Measurements from ENCODE around the gene LVRN. TPM values are rescaled to one million over a fixed set of nuclear protein-coding genes. Genes with fewer than 3 reads are reported as not detected.

LVRN gene
- total RNA-seq, 4 donors from 2014 or later = 0.23 to 3.7 (median 0.99) TPM

- Histone ChIP-seq H3K36me3 (no peaks in the 10 kb centered on the region), H3K27me3 (no peaks in the 10 kb centered on the region), H3K4me3 (no peak overlapping the region), H3K27ac (no peak overlapping the region), H3K4me1 (no peaks in the 10 kb centered on the region), H3K9me3 (peaks cover 4% of the 10 kb centered on the region)
- 81% methylated on average over 3 of the region's 4 CpGs for WGBS
- no peak for DNase-seq (ENCODE audit: low spot score in 2 of 2)
- no peak for TF ChIP-seq EP300 (IDR thresholded peaks at IDR 0.05)
- TF ChIP-seq CTCF (IDR thresholded peaks at IDR 0.05) = no peak
- no peak for TF ChIP-seq POLR2A (IDR thresholded peaks at IDR 0.05)
Measured at GRCh38 chr5:115940080-115940810, 22.0 kb upstream of the LVRN start.

DNA sequence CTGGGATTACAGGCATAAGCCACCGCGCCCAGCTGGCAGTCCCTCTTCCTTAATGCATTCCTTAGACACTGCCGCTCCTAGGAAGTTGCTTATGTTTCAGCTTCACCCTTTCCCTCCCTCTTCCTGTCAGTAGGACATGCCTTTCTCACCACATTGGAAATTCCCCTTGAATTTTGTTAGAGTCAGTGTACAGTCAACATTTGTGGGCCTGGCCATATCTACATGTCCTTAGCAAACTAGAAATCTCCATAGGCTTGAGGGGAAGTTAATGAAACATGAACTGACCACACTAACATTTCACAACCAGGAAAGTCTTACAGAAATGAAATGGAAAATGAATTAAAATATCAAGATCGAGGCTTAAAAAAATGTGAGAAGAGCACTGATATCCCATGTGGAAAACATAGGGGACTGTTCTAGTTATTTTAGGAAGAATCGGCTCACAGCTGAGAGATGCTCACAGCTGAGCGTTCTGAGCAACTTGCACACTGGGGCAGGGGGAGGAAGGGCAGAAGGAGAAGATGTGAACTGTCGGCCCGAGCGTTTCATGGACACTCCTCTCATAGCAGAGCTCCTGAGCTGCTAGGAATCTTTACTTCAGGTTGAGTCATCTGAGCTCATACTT is 21.1 kb upstream of the LVRN start:
- Histone ChIP-seq H3K27me3 (no peaks in the 10 kb centered on the region), H3K4me1 (no peaks in the 10 kb centered on the region), H3K27ac (peak overlapping the region; percentile 7), H3K9me3 (peaks cover 4% of the 10 kb centered on the region), H3K4me3 (no peak overlapping the region), H3K36me3 (no peaks in the 10 kb centered on the region)
- WGBS = 64% methylated on average over 9 of the region's 9 CpGs
- DNase-seq (ENCODE audit: low spot score in 2 of 2) = no peak
- TF ChIP-seq POLR2AphosphoS5 (IDR thresholded peaks at IDR 0.05) (no peak), CTCF (IDR thresholded peaks at IDR 0.05) (no peak), EP300 (IDR thresholded peaks at IDR 0.05) (no peak), POLR2A (IDR thresholded peaks at IDR 0.05) (no peak)

DNA sequence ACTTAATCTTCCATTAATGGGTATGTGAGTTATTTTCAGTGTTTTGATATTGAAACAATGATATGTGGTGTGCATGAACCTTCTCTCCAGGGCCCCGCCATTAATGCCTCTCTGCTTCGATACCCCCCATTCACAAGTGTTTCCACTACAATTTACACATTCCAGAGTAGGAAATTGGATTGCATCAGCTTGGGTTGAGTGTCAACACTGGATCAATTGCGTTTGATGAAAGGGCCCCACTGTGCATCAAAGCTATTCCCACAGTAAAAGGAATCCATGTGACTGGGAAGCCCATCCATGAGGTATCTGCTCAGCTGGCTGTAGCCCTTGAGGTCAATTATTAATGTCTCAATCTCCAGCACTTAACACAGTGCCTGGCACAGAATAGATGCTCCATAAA is 17.8 kb upstream of the LVRN start:
- TF ChIP-seq POLR2AphosphoS5 (IDR thresholded peaks at IDR 0.05) (no peak), POLR2A (IDR thresholded peaks at IDR 0.05) (no peak), CTCF (IDR thresholded peaks at IDR 0.05) (no peak), EP300 (IDR thresholded peaks at IDR 0.05) (no peak)
- Histone ChIP-seq H3K36me3 (no peaks in the 10 kb centered on the region), H3K9me3 (peaks cover 4% of the 10 kb centered on the region), H3K4me3 (no peak overlapping the region), H3K4me1 (peaks cover 4% of the 10 kb centered on the region), H3K27me3 (no peaks in the 10 kb centered on the region), H3K27ac (no peak overlapping the region)
- WGBS = 93% methylated on average over 3 of the region's 3 CpGs
- no peak for DNase-seq (ENCODE audit: low spot score in 2 of 2)

- no peak for DNase-seq (ENCODE audit: low spot score in 2 of 2)
- TF ChIP-seq CTCF (IDR thresholded peaks at IDR 0.05) = no peak
- TF ChIP-seq EP300 (IDR thresholded peaks at IDR 0.05) = no peak
- TF ChIP-seq POLR2A (IDR thresholded peaks at IDR 0.05) = no peak
- no peak for TF ChIP-seq POLR2AphosphoS5 (IDR thresholded peaks at IDR 0.05)
- peaks cover 4% of the 10 kb centered on the region for H3K9me3 ChIP-seq
- H3K4me3 ChIP-seq = no peak overlapping the region
- 88% methylated on average over 2 of the region's 2 CpGs for WGBS
- peaks cover 4% of the 10 kb centered on the region for H3K4me1 ChIP-seq
- H3K27ac ChIP-seq = no peak overlapping the region
- no peaks in the 10 kb centered on the region for H3K27me3 ChIP-seq
- no peaks in the 10 kb centered on the region for H3K36me3 ChIP-seq
Measured at GRCh38 chr5:115946655-115947054, 15.6 kb upstream of the LVRN start.

GRCh38 chr5:115947260-115947659 is 15.0 kb upstream of the LVRN start:
- TF ChIP-seq POLR2AphosphoS5 (IDR thresholded peaks at IDR 0.05) = no peak
- TF ChIP-seq CTCF (IDR thresholded peaks at IDR 0.05) = no peak
- no peak for TF ChIP-seq EP300 (IDR thresholded peaks at IDR 0.05)
- no peak for TF ChIP-seq POLR2A (IDR thresholded peaks at IDR 0.05)
- Histone ChIP-seq H3K9me3 (peaks cover under 1% of the 10 kb centered on the region), H3K4me1 (peaks cover 4% of the 10 kb centered on the region), H3K36me3 (no peaks in the 10 kb centered on the region), H3K27ac (no peak overlapping the region), H3K27me3 (no peaks in the 10 kb centered on the region), H3K4me3 (no peak overlapping the region)
- 96% methylated on average over 2 of the region's 2 CpGs for WGBS
- DNase-seq (ENCODE audit: low spot score in 2 of 2) = no peak
